ENCODE measurements around the gene BAIAP2L2. TPM values are rescaled to one million over a fixed set of nuclear protein-coding genes. Genes with fewer than 3 reads are reported as not detected.

The BAIAP2L2 gene
- total RNA-seq, 1 donor from 2014 or later, result 0.77 TPM

GRCh38 chr22:38129021-38129420 is 18.5 kb upstream of the BAIAP2L2 start:
- Mint-ChIP-seq H3K27me3 (ENCODE audit: unreplicated experiment) (peaks cover 8% of the 10 kb centered on the region), H3K36me3 (ENCODE audit: low read depth, unreplicated experiment) (peaks cover 11% of the 10 kb centered on the region), H3K27ac (ENCODE audit: unreplicated experiment) (no peak overlapping the region), H3K9me3 (ENCODE audit: unreplicated experiment) (no peaks in the 10 kb centered on the region), H3K4me1 (ENCODE audit: unreplicated experiment) (no peaks in the 10 kb centered on the region), H3K4me3 (ENCODE audit: unreplicated experiment) (no peak overlapping the region)
- no peak for DNase-seq (ENCODE audit: low spot score)
- TF ChIP-seq CTCF (IDR thresholded peaks at IDR 0.05; ENCODE audit: unreplicated experiment), result no peak

GRCh38 chr22:38127869-38128268 is 17.4 kb upstream of the BAIAP2L2 start:
- TF ChIP-seq CTCF (IDR thresholded peaks at IDR 0.05; ENCODE audit: unreplicated experiment), result no peak
- Mint-ChIP-seq H3K27me3 (ENCODE audit: unreplicated experiment) (peaks cover 8% of the 10 kb centered on the region), H3K27ac (ENCODE audit: unreplicated experiment) (no peak overlapping the region)

GRCh38 chr22:38126928-38127668 is 16.6 kb upstream of the BAIAP2L2 start:
- Mint-ChIP-seq H3K36me3 (ENCODE audit: low read depth, unreplicated experiment) (peaks cover 2% of the 10 kb centered on the region), H3K4me1 (ENCODE audit: unreplicated experiment) (no peaks in the 10 kb centered on the region), H3K4me3 (ENCODE audit: unreplicated experiment) (no peak overlapping the region), H3K9me3 (ENCODE audit: unreplicated experiment) (no peaks in the 10 kb centered on the region), H3K27ac (ENCODE audit: unreplicated experiment) (no peak overlapping the region), H3K27me3 (ENCODE audit: unreplicated experiment) (peaks cover 10% of the 10 kb centered on the region)
- TF ChIP-seq CTCF (IDR thresholded peaks at IDR 0.05; ENCODE audit: unreplicated experiment), result no peak
- no peak for DNase-seq (ENCODE audit: low spot score)

More at GRCh38 chr22:38127869-38128268, 17.4 kb upstream of the BAIAP2L2 start:
- Mint-ChIP-seq H3K4me1 (ENCODE audit: unreplicated experiment) (no peaks in the 10 kb centered on the region), H3K4me3 (ENCODE audit: unreplicated experiment) (no peak overlapping the region), H3K9me3 (ENCODE audit: unreplicated experiment) (no peaks in the 10 kb centered on the region), H3K36me3 (ENCODE audit: low read depth, unreplicated experiment) (peaks cover 6% of the 10 kb centered on the region)
- no peak for DNase-seq (ENCODE audit: low spot score)

- H3K27me3 Mint-ChIP-seq (ENCODE audit: unreplicated experiment), result peaks cover 12% of the 10 kb centered on the region
Measured at GRCh38 chr22:38125751-38126201, 15.3 kb upstream of the BAIAP2L2 start.

More at GRCh38 chr22:38125751-38126201, 15.3 kb upstream of the BAIAP2L2 start:
- no peak for TF ChIP-seq CTCF (IDR thresholded peaks at IDR 0.05; ENCODE audit: unreplicated experiment)
- no peak overlapping the region for H3K4me3 Mint-ChIP-seq (ENCODE audit: unreplicated experiment)
- no peaks in the 10 kb centered on the region for H3K4me1 Mint-ChIP-seq (ENCODE audit: unreplicated experiment)
- H3K9me3 Mint-ChIP-seq (ENCODE audit: unreplicated experiment), result no peaks in the 10 kb centered on the region
- no peaks in the 10 kb centered on the region for H3K36me3 Mint-ChIP-seq (ENCODE audit: low read depth, unreplicated experiment)
- no peak overlapping the region for H3K27ac Mint-ChIP-seq (ENCODE audit: unreplicated experiment)
- DNase-seq (ENCODE audit: low spot score), result no peak
